Uterus (tissue), 4 donors: ENCODE measurements around the gene PPBP. TPM values are rescaled to one million over a fixed set of nuclear protein-coding genes. Genes with fewer than 3 reads are reported as not detected.

Source experiments
- DNase-seq, 2 donors: peaks; one replicate each; pipeline ENCODE4 v3.0.0-alpha.2; 2019 to 2020
- H3K27ac ChIP-seq, 2 donors: fragments of 200-600 bp; sonication (generic); 1 replicate in 1 of 2; 2 replicates in 1 of 2; pipeline ENCODE4 v1.5.1; 2016 to 2018
- H3K27me3 ChIP-seq, 2 donors: fragments of 200-600 bp; sonication (generic); one replicate each; pipeline ENCODE4 v1.5.1; 2018 to 2019; ENCODE audit warnings: control low read depth in 1 of 2
- H3K36me3 ChIP-seq, 2 donors: fragments of 200-600 bp; sonication (generic); one replicate each; pipeline ENCODE4 v1.5.1; 2019; ENCODE audit warnings: control low read depth in 1 of 2
- H3K4me1 ChIP-seq, 2 donors: fragments of 200-600 bp; sonication (generic); one replicate each; pipeline ENCODE4 v1.5.1; 2018 to 2019; ENCODE audit warnings: control low read depth in 1 of 2
- H3K4me3 ChIP-seq, 2 donors: fragments of 200-600 bp; sonication (generic); 1 replicate in 1 of 2; 2 replicates in 1 of 2; pipeline ENCODE4 v1.5.1; 2018 to 2019; ENCODE audit warnings: mild to moderate bottlenecking in 1 of 2
- H3K9me3 ChIP-seq, 2 donors: fragments of 200-600 bp; sonication (generic); one replicate each; pipeline ENCODE4 v1.5.1; 2019; ENCODE audit warnings: control low read depth in 1 of 2
- CTCF ChIP-seq, 4 experiments: fragments of 200-600 bp in 2 of 4; fragments of 450-650 bp in 2 of 4; sonication (generic) in 2 of 4; IDR thresholded peaks; one replicate each; pipeline ENCODE4 v1.5.1; 2016 to 2019; ENCODE audit warnings: antibody characterized with exemption in 4 of 4, mild to moderate bottlenecking in 2 of 4, moderate library complexity in 1 of 4
- POLR2A ChIP-seq, 2 donors: fragments of 450-650 bp; IDR thresholded peaks; one replicate each; pipeline ENCODE4 v1.6.1; 2016; ENCODE audit warnings: antibody characterized with exemption in 2 of 2, mild to moderate bottlenecking in 1 of 2, moderate library complexity in 1 of 2
- intact Hi-C: fragments of 100-400 bp; cut with DNase I; formaldehyde crosslinking; loops from one replicate; pipeline ENCODE4 v1.15.1; 2023; ENCODE audit warnings: low total_unique reads
- total RNA-seq, 4 donors: library from RNA; depleted of rRNA in 3 of 4; stranded (reverse); fragments of >200 nt in 3 of 4; gene quantifications; one replicate each; pipeline versions ENCODE4 v1.1.0 to v1.2.4, GENCODE V29; 2014 to 2023
- donor health status: DM: yes; HTN: yes; CAD: no.

Gene PPBP
- total RNA-seq, 4 donors from 2014 or later = 2.5 to 27.9 TPM; not detected in 2

DNA sequence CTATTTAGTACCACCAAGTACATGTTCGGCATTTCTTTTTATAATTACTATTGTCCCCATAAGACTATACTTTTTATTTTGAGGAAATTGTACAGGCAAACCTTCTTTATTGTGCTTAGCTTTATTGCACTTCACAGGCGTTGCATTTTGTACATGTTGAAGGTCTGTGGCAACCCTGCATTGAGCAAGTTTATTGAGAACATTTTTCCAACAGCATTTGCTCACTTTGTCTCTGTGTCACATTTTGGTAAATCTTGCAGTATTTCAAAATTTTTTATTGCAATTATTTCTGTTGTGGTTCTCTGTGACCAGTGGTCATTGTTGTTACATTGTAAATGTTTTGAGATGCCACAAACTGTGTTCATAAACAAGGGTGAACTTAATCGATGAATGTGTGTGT, 21.3 kb upstream of the PPBP start:
- H3K27ac ChIP-seq = no peak overlapping the region
- TF ChIP-seq POLR2A (IDR thresholded peaks at IDR 0.05) (no peak), CTCF (IDR thresholded peaks at IDR 0.05) (no peak)
- DNase-seq = no peak

DNA sequence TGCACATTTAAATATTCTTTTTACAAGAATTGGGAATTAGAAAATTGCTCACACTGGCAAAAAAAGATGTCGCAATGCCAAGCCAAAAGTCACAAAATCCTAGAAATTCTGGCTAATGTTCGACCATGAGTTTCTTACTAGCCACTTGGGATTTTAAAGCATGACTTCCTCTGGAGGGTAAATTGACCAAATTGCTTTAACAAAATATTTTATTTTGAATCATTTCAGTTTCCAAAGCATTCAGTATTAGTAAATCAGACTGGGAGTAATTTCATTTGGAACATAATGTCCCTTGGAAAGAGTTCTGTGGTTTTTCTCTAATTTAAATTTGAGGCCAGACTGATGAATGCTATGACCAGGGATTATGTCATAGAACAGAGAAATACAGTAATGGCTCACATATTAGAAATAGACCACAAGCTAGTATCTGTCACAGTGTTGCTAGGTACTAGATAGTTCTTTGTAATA, 18.1 kb upstream of the PPBP start:
- no peaks in the 10 kb centered on the region for H3K4me1 ChIP-seq
- no peaks in the 10 kb centered on the region for H3K36me3 ChIP-seq
- DNase-seq = no peak
- no peaks in the 10 kb centered on the region for H3K27me3 ChIP-seq
- H3K27ac ChIP-seq = no peak overlapping the region
- intact Hi-C loops = no loop called here
- TF ChIP-seq POLR2A (IDR thresholded peaks at IDR 0.05) (no peak), CTCF (IDR thresholded peaks at IDR 0.05) (no peak)
- H3K4me3 ChIP-seq = no peak overlapping the region
- no peaks in the 10 kb centered on the region for H3K9me3 ChIP-seq

More for the DNA sequence above, 21.3 kb upstream of the PPBP start:
- Histone ChIP-seq H3K9me3 (no peaks in the 10 kb centered on the region), H3K36me3 (no peaks in the 10 kb centered on the region), H3K27me3 (no peaks in the 10 kb centered on the region), H3K4me3 (no peak overlapping the region), H3K4me1 (no peaks in the 10 kb centered on the region)
- intact Hi-C loops = no loop called here

DNA sequence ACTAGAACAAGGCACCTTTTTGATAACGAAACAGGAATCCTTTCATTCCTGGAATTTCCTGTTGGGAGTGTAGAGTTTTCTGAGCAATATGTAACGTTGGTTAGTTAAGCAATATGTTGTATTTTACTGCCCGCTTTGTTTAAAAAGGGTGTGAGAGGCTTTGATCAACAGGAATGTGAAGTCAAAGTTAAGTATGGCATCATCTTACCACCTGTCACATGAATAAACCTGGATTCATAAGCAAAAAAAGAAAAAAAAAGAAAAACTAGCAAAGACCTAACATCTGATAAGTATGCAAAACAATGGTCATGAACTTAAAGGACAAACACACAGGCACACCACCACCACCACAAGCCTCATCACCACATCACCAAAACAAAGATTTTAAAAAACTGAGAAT, 17.5 kb upstream of the PPBP start:
- TF ChIP-seq CTCF (IDR thresholded peaks at IDR 0.05) = no peak
- Histone ChIP-seq H3K4me1 (no peaks in the 10 kb centered on the region), H3K4me3 (no peak overlapping the region), H3K27ac (no peak overlapping the region), H3K9me3 (no peaks in the 10 kb centered on the region), H3K27me3 (no peaks in the 10 kb centered on the region), H3K36me3 (no peaks in the 10 kb centered on the region)
- no peak for DNase-seq
- intact Hi-C loops = no loop called here

GRCh38 chr4:74004668-74005067, 16.7 kb upstream of the PPBP start:
- intact Hi-C loops = no loop called here
- Histone ChIP-seq H3K4me1 (no peaks in the 10 kb centered on the region), H3K9me3 (no peaks in the 10 kb centered on the region), H3K4me3 (no peak overlapping the region), H3K27ac (no peak overlapping the region), H3K27me3 (no peaks in the 10 kb centered on the region), H3K36me3 (no peaks in the 10 kb centered on the region)
- DNase-seq = no peak
- TF ChIP-seq POLR2A (IDR thresholded peaks at IDR 0.05) = no peak
- no peak for TF ChIP-seq CTCF (IDR thresholded peaks at IDR 0.05)

DNA sequence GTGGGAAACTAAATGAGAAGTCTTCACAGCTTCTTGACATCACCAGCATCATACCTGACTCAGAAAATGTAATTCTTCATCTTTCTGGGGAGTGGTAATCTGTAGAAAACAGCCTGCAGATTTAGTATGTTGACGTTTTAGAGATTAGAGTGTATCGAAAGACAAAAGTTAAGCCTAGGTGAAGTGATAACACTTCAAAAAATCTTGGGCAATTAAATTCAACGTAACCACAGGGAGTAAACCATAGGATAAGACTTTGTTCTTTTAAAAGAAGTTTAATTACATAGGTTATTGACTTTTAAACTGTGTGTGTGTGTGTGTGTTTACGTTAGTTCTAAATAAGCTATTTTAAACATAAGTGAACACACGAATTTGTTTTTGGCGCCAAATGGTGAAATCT, 12.3 kb upstream of the PPBP start:
- H3K36me3 ChIP-seq = no peaks in the 10 kb centered on the region
- no peaks in the 10 kb centered on the region for H3K4me1 ChIP-seq
- no peaks in the 10 kb centered on the region for H3K9me3 ChIP-seq
- no peak overlapping the region for H3K4me3 ChIP-seq
- no peaks in the 10 kb centered on the region for H3K27me3 ChIP-seq
- no peak overlapping the region for H3K27ac ChIP-seq
- DNase-seq = no peak
- intact Hi-C loops = no loop called here
- no peak for TF ChIP-seq CTCF (IDR thresholded peaks at IDR 0.05)
- TF ChIP-seq POLR2A (IDR thresholded peaks at IDR 0.05) = no peak
